Measurements from ENCODE around the gene RSBN1. TPM values are rescaled to one million over a fixed set of nuclear protein-coding genes. Genes with fewer than 3 reads are reported as not detected.

RSBN1 gene
- total RNA-seq, 4 donors from 2014 or later: 17.1 to 29.1 (median 22.2) TPM

- H3K4me1 ChIP-seq: no peaks in the 10 kb centered on the region
- H3K27ac ChIP-seq: no peak overlapping the region
- WGBS: 97% methylated on average over 2 of the region's 2 CpGs
- DNase-seq (ENCODE audit: low spot score in 2 of 2): no peak
- TF ChIP-seq, protein P1, sequence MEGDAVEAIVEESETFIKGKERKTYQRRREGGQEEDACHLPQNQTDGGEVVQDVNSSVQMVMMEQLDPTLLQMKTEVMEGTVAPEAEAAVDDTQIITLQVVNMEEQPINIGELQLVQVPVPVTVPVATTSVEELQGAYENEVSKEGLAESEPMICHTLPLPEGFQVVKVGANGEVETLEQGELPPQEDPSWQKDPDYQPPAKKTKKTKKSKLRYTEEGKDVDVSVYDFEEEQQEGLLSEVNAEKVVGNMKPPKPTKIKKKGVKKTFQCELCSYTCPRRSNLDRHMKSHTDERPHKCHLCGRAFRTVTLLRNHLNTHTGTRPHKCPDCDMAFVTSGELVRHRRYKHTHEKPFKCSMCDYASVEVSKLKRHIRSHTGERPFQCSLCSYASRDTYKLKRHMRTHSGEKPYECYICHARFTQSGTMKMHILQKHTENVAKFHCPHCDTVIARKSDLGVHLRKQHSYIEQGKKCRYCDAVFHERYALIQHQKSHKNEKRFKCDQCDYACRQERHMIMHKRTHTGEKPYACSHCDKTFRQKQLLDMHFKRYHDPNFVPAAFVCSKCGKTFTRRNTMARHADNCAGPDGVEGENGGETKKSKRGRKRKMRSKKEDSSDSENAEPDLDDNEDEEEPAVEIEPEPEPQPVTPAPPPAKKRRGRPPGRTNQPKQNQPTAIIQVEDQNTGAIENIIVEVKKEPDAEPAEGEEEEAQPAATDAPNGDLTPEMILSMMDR (IDR thresholded peaks at IDR 0.05): no peak
- TF ChIP-seq POLR2AphosphoS5 (IDR thresholded peaks at IDR 0.05): no peak
- TF ChIP-seq POLR2A (IDR thresholded peaks at IDR 0.05): no peak
- no peak for TF ChIP-seq EP300 (IDR thresholded peaks at IDR 0.05)
- no peaks in the 10 kb centered on the region for H3K36me3 ChIP-seq
- H3K9me3 ChIP-seq: no peaks in the 10 kb centered on the region
- no peak overlapping the region for H3K4me3 ChIP-seq
- no peaks in the 10 kb centered on the region for H3K27me3 ChIP-seq
Observed at GRCh38 chr1:113834716-113835115, 22.4 kb upstream of the RSBN1 start.

- TF ChIP-seq POLR2AphosphoS5 (IDR thresholded peaks at IDR 0.05): no peak
- TF ChIP-seq, protein P1 (IDR thresholded peaks at IDR 0.05): no peak
- no peak for TF ChIP-seq EP300 (IDR thresholded peaks at IDR 0.05)
- no peak for TF ChIP-seq POLR2A (IDR thresholded peaks at IDR 0.05)
- no peak for DNase-seq (ENCODE audit: low spot score in 2 of 2)
- Histone ChIP-seq H3K36me3 (no peaks in the 10 kb centered on the region), H3K4me3 (no peak overlapping the region), H3K4me1 (no peaks in the 10 kb centered on the region), H3K27me3 (no peaks in the 10 kb centered on the region), H3K27ac (no peak overlapping the region), H3K9me3 (no peaks in the 10 kb centered on the region)
- WGBS: 73% methylated on average over 3 of the region's 3 CpGs
Observed at GRCh38 chr1:113830039-113830438, 17.8 kb upstream of the RSBN1 start.

GRCh38 chr1:113821916-113822315 lies 9.6 kb upstream of the RSBN1 start:
- no peak for DNase-seq (ENCODE audit: low spot score in 2 of 2)
- Histone ChIP-seq H3K27me3 (no peaks in the 10 kb centered on the region), H3K4me1 (no peaks in the 10 kb centered on the region), H3K27ac (no peak overlapping the region), H3K9me3 (no peaks in the 10 kb centered on the region), H3K36me3 (no peaks in the 10 kb centered on the region), H3K4me3 (no peak overlapping the region)
- WGBS: 51% methylated on average over 1 of the region's 1 CpG
- TF ChIP-seq, protein P1 (IDR thresholded peaks at IDR 0.05): no peak
- TF ChIP-seq EP300 (IDR thresholded peaks at IDR 0.05) (no peak), POLR2AphosphoS5 (IDR thresholded peaks at IDR 0.05) (no peak), POLR2A (IDR thresholded peaks at IDR 0.05) (no peak)

DNA sequence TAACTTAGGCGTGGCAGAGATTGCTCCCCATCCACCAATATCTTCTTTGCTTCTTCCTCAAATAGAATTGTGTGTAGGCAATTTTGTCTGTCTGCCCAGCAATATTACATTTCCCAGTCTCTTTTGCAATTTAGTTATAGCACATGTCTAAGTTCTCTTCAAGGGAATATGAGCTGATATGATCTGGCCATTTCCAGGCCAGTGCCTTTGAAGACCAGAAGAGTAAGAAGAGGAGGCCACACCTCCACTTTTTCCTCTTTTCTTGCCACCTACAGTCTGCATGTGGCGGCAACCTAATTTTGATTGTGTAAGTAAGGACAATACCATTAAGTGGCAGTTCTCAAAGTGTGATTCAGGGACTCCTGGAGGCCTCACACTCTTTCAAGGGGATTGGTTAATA lies 6.3 kb upstream of the RSBN1 start:
- no peak for TF ChIP-seq POLR2AphosphoS5 (IDR thresholded peaks at IDR 0.05)
- TF ChIP-seq, protein P1 (IDR thresholded peaks at IDR 0.05): no peak
- TF ChIP-seq POLR2A (IDR thresholded peaks at IDR 0.05): no peak
- TF ChIP-seq EP300 (IDR thresholded peaks at IDR 0.05): no peak
- H3K4me1 ChIP-seq: no peaks in the 10 kb centered on the region

GRCh38 chr1:113813218-113813617 lies 942 bp upstream of the RSBN1 start:
- H3K4me3 ChIP-seq: no peak overlapping the region
- peak in 1 of 2 donors; percentile 60 for DNase-seq (ENCODE audit: low spot score in 2 of 2)
- no peaks in the 10 kb centered on the region for H3K27me3 ChIP-seq
- H3K4me1 ChIP-seq: peaks cover 32% of the 10 kb centered on the region
- no peaks in the 10 kb centered on the region for H3K36me3 ChIP-seq
- WGBS: 86% methylated on average over 15 of the region's 15 CpGs
- no peaks in the 10 kb centered on the region for H3K9me3 ChIP-seq
- no peak for TF ChIP-seq POLR2A (IDR thresholded peaks at IDR 0.05)
- TF ChIP-seq, protein P1 (IDR thresholded peaks at IDR 0.05): no peak
- no peak for TF ChIP-seq EP300 (IDR thresholded peaks at IDR 0.05)
- no peak for TF ChIP-seq POLR2AphosphoS5 (IDR thresholded peaks at IDR 0.05)
- no peak overlapping the region for H3K27ac ChIP-seq

More for the DNA sequence above, 6.3 kb upstream of the RSBN1 start:
- no peak overlapping the region for H3K27ac ChIP-seq
- no peak overlapping the region for H3K4me3 ChIP-seq
- H3K9me3 ChIP-seq: no peaks in the 10 kb centered on the region
- DNase-seq (ENCODE audit: low spot score in 2 of 2): no peak
- H3K36me3 ChIP-seq: no peaks in the 10 kb centered on the region
- 89% methylated on average over 2 of the region's 2 CpGs for WGBS
- no peaks in the 10 kb centered on the region for H3K27me3 ChIP-seq
